ENCODE results near the gene SDSL. TPM values are rescaled to one million over a fixed set of nuclear protein-coding genes. Genes with fewer than 3 reads are reported as not detected.

SDSL gene
- total and polyA plus RNA-seq, 2 of the 4 experiments (the other 2 are of a cell fraction), result 6.3 to 10.9 TPM

- TF ChIP-seq, protein P1, sequence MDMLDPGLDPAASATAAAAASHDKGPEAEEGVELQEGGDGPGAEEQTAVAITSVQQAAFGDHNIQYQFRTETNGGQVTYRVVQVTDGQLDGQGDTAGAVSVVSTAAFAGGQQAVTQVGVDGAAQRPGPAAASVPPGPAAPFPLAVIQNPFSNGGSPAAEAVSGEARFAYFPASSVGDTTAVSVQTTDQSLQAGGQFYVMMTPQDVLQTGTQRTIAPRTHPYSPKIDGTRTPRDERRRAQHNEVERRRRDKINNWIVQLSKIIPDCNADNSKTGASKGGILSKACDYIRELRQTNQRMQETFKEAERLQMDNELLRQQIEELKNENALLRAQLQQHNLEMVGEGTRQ (IDR thresholded peaks at IDR 0.05; ENCODE audit: low read depth, low read length), result no peak
- TF ChIP-seq RFX5 (IDR thresholded peaks at IDR 0.05; ENCODE audit: low read depth, low read length) (no peak), NFE2L2 (IDR thresholded peaks at IDR 0.05; ENCODE audit: low read depth, low read length) (no peak), BHLHE40 (IDR thresholded peaks at IDR 0.05; ENCODE audit: low read depth, low read length) (no peak)
Measured at GRCh38 chr12:113391145-113391544, 31.0 kb upstream of the SDSL start (continued).

DNA sequence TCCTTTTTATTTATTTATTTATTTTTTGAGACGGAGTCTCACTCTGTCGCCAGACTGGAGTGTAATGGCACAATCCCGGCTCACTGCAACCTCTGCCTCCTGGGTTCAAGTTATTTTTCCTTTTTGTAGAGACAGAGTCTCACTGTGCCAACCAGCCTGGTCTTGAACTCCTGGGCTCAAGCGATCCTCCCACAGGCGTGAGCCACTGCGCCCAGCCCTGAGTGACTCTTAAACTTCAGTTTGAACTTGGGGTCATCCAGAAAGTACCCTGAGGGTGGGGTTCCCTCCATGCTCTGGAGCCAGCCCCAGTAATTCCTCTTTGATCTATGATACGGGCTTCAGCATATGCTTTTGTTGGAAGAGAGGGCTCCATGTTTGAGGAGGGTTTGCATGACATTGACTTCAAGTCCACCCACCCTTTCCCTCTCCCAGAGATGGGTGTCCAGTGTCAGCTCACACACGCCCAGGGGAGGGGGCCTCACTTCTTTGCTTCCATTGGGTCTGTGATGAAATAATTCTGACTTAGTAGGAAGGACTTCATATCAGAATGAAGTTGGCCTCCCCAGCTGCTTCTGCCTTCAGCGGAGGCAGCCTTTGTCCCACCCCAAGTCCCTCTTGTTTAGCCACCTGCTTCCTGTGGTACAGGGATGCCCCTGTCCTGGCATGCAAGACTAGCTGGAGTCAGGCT lies 30.4 kb upstream of the SDSL start:
- no TSS peak for BruUV-seq (replicated peaks)
- Histone ChIP-seq H3K23ac (ENCODE audit: low read depth, low read length) (no peak overlapping the region), H3K36me3 (ENCODE audit: control insufficient read depth, insufficient read depth, low read length) (peaks cover 15% of the 10 kb centered on the region), H3K18ac (ENCODE audit: low read depth, low read length) (no peak overlapping the region), H2AK9ac (replicated peaks; ENCODE audit: low read depth, low read length, poor library complexity) (no peak overlapping the region), H3K79me1 (ENCODE audit: low read depth in 1 of 2, low read length in 2 of 2) (no peaks in the 10 kb centered on the region), H3K56ac (ENCODE audit: extremely low read depth, insufficient read depth, low read length) (no peak overlapping the region), H3K9me3 (ENCODE audit: control insufficient read depth, insufficient read depth, low read length) (no peaks in the 10 kb centered on the region; the same call in 1 of the 2 replicates), H3K14ac (replicated peaks; ENCODE audit: low read depth, low read length) (no peak overlapping the region), H2BK120ac (ENCODE audit: low read depth, low read length) (no peak overlapping the region), H3K4me3 (ENCODE audit: insufficient read depth, low read depth, low read length) (no peak overlapping the region), H2AK5ac (ENCODE audit: low read depth, low read length) (no peak overlapping the region), H3K4me2 (ENCODE audit: low read depth, low read length) (no peak overlapping the region), H4K8ac (ENCODE audit: low read depth in 2 of 2, low read length in 2 of 2) (no peak overlapping the region), H4K91ac (ENCODE audit: insufficient read depth, low read depth, low read length) (no peak overlapping the region), H2BK5ac (ENCODE audit: low read depth, low read length, poor library complexity, severe bottlenecking) (no peak overlapping the region), H3K4ac (ENCODE audit: low read depth, low read length) (no peak overlapping the region), H3K9ac (ENCODE audit: low read depth, low read length) (no peak overlapping the region), H3K9me1 (ENCODE audit: insufficient read depth, low read length) (no peaks in the 10 kb centered on the region; the same call in 1 of the 2 replicates), H4K20me1 (ENCODE audit: insufficient read depth, low read length) (no peaks in the 10 kb centered on the region), H2BK20ac (ENCODE audit: low read depth, low read length) (no peak overlapping the region), H3K27ac (ENCODE audit: insufficient read depth, low read length) (no peak overlapping the region), H3K4me1 (ENCODE audit: control insufficient read depth, insufficient read depth, low read length) (no peaks in the 10 kb centered on the region), H3K27me3 (ENCODE audit: control insufficient read depth, insufficient read depth, low read length) (no peaks in the 10 kb centered on the region), H2BK15ac (ENCODE audit: low read depth, low read length) (no peak overlapping the region), H4K5ac (ENCODE audit: low read depth, low read length) (no peak overlapping the region), H2AFZ (replicated peaks; ENCODE audit: low read length, poor library complexity) (no peak overlapping the region)
- in situ Hi-C loops (cut with MboI; ENCODE audit: low sequenced_read_pairs) (no loop called here), intact Hi-C loops (cut with micrococcal nuclease) (no loop called here), dilution Hi-C loops (cut with HindIII; ENCODE audit: low sequenced_read_pairs, unreplicated experiment) (no loop called here)
- WGBS, 2 experiments (ENCODE audit: extremely low coverage in 2 of 2, insufficient read length in 1 of 2), result 100% methylated on average over 1 of the region's 9 CpGs; no CpG with 5 or more reads in 1 of the 2 experiments
- CTCF ChIA-PET, result no interaction called here
- POLR2A ChIA-PET (ENCODE audit: unreplicated experiment), result no interaction called here
- no peak for ATAC-seq (ENCODE audit: low read depth)
- TF ChIP-seq SMC3 (IDR thresholded peaks at IDR 0.05; ENCODE audit: low read depth, low read length), result no peak
- no peak for TF ChIP-seq BHLHE40 (IDR thresholded peaks at IDR 0.05; ENCODE audit: low read depth, low read length)
- no peak for TF ChIP-seq POLR2A (IDR thresholded peaks at IDR 0.05; ENCODE audit: low read depth, low read length)
- no peak for TF ChIP-seq RFX5 (IDR thresholded peaks at IDR 0.05; ENCODE audit: low read depth, low read length)
- no peak for TF ChIP-seq FOS (IDR thresholded peaks at IDR 0.05; ENCODE audit: low read depth, low read length)
- no peak for TF ChIP-seq CTCF (conservative IDR thresholded peaks at IDR 0.05; ENCODE audit: low read depth, low read length)
- TF ChIP-seq MAFK (IDR thresholded peaks at IDR 0.05; ENCODE audit: low read depth, low read length), result no peak
- TF ChIP-seq ELK1 (IDR thresholded peaks at IDR 0.05; ENCODE audit: borderline replicate concordance, low read depth, low read length), result no peak
- no peak for TF ChIP-seq CEBPB (IDR thresholded peaks at IDR 0.05; ENCODE audit: low read depth, low read length)
- TF ChIP-seq, protein P1 (IDR thresholded peaks at IDR 0.05; ENCODE audit: low read depth, low read length), result no peak
- DNase-seq, result no peak
